Activated CD4-positive, alpha-beta T cell treated with anti-CD3 and anti-CD28 coated beads, Interleukin-2, Interleukin-6, amounts not matched to agents 100 ng/mL and 50 ng/mL, durations not matched to agents 16 hours and 8 hours (primary cell): ENCODE data around the gene EPHA8.

Experiments used
- DNase-seq: peaks from one replicate; pipeline ENCODE4 v3.0.0-alpha.2; 2020

Gene EPHA8

GRCh38 chr1:22569269-22569668 lies 6.0 kb downstream of the EPHA8 start:
- DNase-seq: no peak

- no peak for DNase-seq
These were observed 7.0 kb downstream of the EPHA8 start for GRCh38 chr1:22570140-22570909.

GRCh38 chr1:22572818-22573217 lies 9.5 kb downstream of the EPHA8 start:
- no peak for DNase-seq

GRCh38 chr1:22573237-22573636 lies 9.9 kb downstream of the EPHA8 start:
- no peak for DNase-seq

GRCh38 chr1:22575532-22576149 lies 12.4 kb downstream of the EPHA8 start:
- no peak for DNase-seq

GRCh38 chr1:22576150-22576544 lies 12.9 kb downstream of the EPHA8 start:
- no peak for DNase-seq

- DNase-seq: no peak
These were observed 13.3 kb downstream of the EPHA8 start for GRCh38 chr1:22576617-22577016.

GRCh38 chr1:22578732-22579361 lies 15.6 kb downstream of the EPHA8 start:
- no peak for DNase-seq

GRCh38 chr1:22579541-22580155 lies 16.4 kb downstream of the EPHA8 start:
- DNase-seq: no peak

- DNase-seq: no peak
These were observed 19.7 kb downstream of the EPHA8 start for GRCh38 chr1:22582661-22583635.

GRCh38 chr1:22584001-22584562 lies 20.8 kb downstream of the EPHA8 start:
- no peak for DNase-seq

- no peak for DNase-seq
These were observed 21.7 kb downstream of the EPHA8 start for GRCh38 chr1:22584970-22585369.

GRCh38 chr1:22585471-22585870 lies 22.2 kb downstream of the EPHA8 start:
- no peak for DNase-seq

- no peak for DNase-seq
These were observed 23.3 kb downstream of the EPHA8 start for GRCh38 chr1:22586356-22587130.

GRCh38 chr1:22587247-22587646 lies 24.0 kb downstream of the EPHA8 start:
- no peak for DNase-seq

- DNase-seq: no peak
These were observed 25.7 kb downstream of the EPHA8 start for GRCh38 chr1:22588899-22589422.

- DNase-seq: no peak
These were observed 28.3 kb downstream of the EPHA8 start for GRCh38 chr1:22591576-22591975.

GRCh38 chr1:22592051-22592450 lies 28.8 kb downstream of the EPHA8 start:
- DNase-seq: no peak

- DNase-seq: no peak
These were observed 29.9 kb downstream of the EPHA8 start for GRCh38 chr1:22592919-22593790.

GRCh38 chr1:22594396-22594795 lies 31.1 kb downstream of the EPHA8 start:
- DNase-seq: no peak
